ENCODE measurements around the gene RGS9.
A peak's percentile ranks its signal among the peaks of the same experiment; 100 is the strongest.
"Not testable (repeated sequence)": the region's sequence is repeated elsewhere in the genome, so short reads cannot be mapped to it uniquely, and the experiment has no call there.

Gene RGS9

DNA sequence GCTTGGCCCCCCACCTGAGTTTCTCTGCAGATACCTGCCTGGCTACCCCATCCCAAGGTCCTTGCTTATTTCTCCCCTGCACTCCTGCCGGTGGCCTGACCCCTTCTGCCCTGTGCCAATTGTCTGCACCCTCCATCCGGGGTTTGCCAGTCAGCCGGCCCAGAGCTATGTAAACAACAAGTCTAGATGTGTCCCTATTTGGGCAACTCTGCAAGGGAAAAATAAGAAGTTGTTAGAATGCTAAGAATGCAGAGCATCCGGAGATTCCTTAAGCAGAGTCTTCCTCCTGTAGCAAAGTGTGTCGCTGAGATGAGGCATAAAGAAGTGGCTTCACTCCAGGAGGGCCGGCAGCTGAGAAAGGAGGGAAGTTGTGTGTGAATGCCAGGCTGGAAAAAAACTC is 46.6 kb downstream of the RGS9 start:
- peak; percentile 38 for DNase-seq (ENCODE audit: low spot score)

DNA sequence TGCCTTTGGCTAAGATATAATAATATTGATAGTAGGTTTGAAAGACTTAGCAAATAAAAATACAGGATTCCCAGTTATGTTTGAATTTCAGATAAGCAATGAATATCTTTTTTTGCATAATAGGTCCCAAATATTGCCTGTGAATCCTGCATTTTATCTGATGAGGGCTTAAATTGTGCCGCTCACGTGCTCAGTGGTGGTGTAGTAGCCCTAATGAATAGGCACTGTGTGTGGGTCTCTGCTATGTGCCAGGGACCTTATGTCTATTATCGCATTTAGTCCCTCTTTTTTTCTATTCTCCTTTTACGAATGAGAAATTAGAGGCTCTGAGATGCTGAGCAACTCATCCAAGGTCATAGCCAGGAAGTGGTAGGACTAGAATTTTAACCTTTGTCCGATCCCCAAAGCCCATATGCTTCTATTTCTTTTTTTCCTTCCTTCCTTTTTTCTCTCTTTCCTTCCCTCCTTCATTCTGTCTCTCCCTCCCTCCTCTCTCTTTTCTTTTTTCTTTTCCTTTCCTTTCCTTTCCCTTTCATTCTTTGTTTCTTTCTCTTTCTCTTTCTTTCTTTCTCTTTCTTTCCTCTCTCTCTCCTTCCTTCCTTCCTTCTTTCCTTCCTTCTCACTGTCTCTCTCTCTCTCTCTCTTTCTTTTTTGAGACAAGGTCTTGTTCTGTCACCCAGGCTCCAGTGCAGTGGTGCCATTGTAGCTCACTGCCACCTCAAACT is 47.2 kb downstream of the RGS9 start:
- peak; percentile 54 for DNase-seq (ENCODE audit: low spot score)

DNA sequence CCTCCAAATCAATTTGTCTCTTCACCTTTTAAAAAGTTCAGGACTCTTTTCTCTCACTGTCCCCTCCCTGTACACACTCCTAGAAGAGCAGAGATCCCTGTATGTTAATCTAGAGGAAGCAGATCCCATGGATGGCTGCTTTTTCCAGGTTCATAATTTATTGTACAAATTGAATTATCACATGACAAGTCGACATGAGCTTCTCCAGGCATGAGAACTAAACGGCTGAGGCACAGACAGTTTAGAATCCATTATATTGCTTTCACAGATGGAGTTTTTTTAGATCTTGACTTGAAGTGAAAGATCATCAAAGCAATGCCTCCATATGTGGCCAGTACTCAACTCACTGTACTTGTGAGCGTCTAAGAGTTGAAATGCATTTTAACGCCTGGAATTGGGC is 47.9 kb downstream of the RGS9 start:
- DNase-seq (ENCODE audit: low spot score) = no peak

DNA sequence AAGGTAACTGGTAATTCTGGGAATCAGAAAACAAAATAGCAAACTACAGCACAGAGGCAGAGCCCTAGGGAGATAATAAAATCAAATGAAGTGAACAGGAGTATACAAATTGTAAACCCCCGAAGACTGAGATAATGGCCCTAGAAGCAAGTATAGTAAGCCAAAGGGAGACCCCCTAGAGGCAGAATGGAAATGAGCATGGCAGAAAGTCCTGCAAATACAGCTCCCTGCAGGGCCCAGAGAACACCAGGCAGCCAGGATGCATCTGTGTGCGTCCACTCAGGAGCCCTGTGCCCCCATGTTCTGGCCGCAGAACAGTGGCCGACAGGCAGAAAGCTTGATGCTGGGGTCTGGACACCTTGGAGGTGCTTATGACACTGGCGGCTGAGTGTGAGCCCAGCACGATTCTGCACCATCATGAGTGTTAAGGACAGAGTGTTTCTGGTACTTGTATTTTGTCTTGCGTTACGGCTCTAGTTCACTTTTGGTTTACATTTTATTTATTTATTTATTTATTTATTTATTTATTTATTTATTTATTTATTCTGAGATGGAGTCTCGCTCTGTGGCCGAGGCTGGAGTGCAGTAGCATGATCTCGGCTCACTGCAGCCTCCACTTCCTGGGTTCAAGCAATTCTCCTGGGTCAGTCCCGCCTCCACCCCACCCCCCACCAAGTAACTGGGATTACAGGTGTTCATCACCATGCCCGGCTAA is 48.7 kb downstream of the RGS9 start:
- no peak for DNase-seq (ENCODE audit: low spot score)

DNA sequence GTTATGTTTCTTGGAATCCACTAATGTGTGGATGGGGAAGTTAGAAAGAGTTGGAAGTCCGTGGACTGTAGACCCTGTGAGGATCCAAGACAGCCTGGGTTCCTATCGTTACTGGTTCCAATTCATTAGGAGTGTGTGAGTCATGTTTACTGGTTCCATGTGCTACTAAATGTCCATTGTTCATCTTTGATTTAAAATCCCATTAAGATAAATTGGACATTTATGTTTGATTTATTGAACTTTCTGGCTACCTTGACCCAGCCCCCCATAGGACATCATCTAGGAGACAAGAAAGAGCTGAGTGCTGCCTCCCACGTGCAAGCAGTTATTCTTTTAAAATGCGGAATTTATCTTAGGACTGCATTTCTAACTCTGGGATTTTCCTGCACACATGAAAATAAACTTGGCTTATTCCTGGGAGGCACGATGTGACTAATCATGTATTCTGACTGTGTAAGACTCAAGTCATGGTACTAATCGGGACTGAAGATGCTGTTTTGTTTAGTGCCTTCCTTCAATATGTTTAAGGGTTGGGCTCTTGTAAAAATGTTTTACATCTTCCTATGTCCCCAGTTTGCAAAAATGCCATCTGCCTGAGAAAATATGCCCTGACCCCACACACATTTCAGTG is 53.4 kb downstream of the RGS9 start:
- DNase-seq (ENCODE audit: low spot score) = no peak

DNA sequence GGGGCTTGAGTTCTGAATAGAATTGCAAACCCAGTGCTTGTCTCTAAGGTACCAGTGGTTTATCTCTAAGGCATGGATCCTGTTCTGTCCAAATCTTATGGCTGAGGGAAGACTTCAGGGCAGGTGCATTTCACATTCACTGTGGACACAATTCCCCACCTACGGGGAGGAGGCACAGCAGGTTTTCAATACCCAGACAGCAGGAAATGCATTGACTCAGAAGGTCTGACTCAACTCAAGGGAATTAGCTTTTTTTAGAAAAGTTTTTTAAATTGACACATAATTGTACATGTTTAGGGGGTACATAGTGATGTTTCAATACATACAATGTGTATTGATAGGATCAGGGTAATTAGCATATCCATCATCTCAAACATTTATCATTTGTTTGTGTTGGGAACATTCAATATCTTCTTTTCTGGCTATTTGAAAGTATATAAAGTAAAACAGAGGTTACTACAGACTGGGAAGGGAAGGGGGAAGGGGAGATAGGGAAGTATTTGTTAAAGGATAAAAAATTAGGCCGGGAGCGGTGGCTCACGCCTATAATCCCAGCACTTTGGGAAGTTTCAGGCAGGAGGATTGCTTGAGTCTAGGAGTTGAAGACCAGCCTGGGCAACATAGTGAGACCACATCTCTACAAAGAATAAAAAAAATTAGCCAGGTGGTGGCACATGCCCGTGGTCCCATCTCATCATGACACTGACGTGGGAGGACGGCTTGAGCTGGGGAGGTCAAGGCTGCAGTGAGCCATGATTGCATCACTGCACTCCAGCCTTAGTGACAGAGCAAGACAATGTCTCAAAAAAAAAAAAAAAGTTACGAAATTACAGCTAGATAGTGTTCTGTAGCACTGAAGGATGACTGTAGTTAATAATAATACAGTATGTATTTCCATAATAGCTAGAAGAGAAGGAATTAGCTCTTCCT is 54.9 kb downstream of the RGS9 start:
- no peak for DNase-seq (ENCODE audit: low spot score)

DNA sequence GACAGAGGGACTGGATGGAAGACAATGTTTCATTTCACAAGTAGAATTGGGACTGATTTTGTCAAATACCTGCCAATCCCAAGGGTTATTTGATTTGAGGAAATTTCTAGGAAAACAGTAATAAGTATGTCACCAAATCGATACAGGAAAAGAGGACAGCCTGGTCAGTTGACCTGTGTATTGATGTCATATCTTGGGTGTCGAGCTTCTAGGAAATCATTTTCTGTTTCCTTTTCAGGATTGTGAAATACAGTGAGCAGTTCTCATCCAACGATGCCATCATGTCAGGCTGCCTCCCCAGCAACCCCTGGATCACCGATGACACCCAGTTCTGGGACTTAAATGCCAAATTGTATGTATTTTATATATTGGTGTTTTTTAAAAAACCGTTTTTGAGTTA is 56.1 kb downstream of the RGS9 start:
- DNase-seq (ENCODE audit: low spot score) = no peak

DNA sequence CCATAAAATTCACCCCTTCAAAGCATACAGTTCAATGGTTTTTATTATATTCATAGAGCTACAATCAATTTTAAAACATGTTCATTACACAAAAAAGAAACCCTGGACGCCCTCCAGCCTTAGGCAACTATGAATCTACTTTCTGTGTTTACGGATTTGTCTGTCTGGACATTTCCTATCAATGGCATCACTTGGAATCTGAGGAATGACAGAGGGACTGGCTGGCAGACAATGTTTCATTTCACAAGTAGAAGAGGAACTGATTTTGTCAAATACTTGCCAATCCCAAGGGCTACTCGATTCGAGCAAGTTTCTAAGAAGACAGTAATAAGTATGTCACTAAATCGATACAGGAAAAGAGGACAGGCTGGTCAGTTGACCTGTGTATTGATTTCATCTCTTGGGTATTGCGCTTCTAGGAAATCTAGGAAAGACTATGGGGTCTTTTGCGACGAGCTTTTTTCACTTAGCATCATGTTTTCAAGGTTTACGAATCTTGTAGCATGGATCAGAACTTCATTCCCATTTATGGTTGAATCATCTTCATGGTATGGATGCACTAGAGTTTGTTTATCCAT is 56.6 kb downstream of the RGS9 start:
- peak; percentile 33 for DNase-seq (ENCODE audit: low spot score)

DNA sequence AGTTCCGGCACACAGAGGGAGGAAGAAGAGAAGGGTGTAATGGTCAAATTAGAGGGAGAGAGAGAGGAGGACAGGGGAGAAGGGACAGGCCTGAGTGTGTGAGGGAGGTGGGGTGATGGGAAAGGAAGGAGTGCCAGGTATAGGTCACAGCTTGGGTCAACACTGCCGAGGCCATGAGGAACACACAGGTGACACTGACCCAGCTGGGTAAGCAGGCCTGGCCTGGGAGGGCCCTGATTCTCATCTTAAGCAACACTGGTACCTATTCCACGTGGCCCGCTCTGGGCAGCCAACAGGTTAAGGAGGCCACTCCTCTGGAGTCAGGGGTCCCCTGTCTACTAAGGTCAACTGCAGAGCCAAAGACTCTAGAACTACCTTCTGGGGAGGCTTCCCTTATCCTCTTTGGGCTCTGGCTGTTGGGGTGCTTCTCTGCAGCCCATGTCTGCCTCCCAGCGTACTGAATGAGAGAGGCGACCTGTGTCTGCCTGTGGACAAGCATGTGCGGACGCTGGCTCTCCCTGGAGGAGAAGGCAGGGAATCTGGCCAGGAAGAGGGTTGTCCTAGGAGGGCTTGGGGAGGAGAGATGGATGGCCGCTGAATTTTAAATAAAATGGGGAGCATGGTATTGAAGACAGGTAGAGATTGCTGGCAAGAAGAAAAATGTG is 57.6 kb downstream of the RGS9 start:
- DNase-seq (ENCODE audit: low spot score) = no peak

DNA sequence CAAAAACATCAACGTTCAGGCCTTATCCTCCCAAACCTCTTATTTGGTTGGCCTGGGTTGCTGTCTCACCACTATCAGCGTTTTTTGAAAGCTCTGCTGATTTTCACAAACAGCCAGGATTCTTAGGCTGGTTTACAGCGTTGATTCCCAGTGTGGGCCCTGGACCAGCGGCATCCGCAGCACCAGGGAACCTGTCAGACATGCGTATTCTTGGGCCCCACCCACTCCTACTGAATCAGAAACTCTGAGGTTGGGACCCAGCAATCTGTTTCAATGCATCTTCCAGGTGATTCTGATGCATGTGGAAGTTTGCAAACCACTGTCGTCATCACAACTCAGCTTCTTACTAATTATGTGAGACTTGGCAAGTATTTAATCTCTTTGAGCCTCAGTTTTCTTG is 58.5 kb downstream of the RGS9 start:
- DNase-seq (ENCODE audit: low spot score) = no peak

DNA sequence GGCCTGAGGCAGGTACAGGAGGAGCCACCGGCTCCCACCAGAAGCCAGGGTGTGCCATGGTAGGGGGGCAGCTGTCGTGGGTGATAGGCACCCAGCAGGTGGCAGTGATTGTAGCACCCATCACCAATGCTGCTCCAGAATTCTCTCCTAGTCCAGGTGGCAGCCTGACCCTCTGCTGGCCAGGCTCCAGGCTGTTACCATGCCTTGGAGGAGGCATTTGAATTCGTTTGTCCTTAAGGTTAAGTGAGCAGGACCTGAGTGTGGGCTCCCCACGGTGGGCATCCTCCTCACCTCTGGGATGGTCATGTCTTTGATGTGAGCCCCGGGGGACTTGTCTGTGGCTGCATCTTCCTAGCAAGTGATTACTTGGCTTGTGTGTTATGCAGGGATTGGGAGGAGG is 59.4 kb downstream of the RGS9 start:
- no peak for DNase-seq (ENCODE audit: low spot score)

DNA sequence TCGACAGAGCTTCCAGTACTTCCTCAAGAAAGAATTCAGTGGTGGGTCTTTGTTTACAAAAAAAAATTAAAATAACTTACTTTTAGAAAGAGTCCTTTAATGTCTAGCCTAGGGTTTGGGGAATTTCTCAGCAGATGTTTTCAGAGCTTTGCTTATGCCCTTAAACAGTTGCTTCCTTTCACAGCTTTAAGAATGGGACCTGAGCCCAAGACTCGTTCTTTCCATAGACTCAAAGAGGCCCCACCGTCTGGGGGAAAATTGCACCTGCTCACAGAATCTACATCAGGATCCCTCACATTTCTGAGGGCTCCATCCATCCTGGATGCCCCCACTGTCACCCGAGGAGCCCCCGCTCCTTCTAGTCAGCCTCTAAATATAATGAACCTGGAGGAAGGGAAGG is 60.0 kb downstream of the RGS9 start:
- DNase-seq (ENCODE audit: low spot score) = no peak

DNA sequence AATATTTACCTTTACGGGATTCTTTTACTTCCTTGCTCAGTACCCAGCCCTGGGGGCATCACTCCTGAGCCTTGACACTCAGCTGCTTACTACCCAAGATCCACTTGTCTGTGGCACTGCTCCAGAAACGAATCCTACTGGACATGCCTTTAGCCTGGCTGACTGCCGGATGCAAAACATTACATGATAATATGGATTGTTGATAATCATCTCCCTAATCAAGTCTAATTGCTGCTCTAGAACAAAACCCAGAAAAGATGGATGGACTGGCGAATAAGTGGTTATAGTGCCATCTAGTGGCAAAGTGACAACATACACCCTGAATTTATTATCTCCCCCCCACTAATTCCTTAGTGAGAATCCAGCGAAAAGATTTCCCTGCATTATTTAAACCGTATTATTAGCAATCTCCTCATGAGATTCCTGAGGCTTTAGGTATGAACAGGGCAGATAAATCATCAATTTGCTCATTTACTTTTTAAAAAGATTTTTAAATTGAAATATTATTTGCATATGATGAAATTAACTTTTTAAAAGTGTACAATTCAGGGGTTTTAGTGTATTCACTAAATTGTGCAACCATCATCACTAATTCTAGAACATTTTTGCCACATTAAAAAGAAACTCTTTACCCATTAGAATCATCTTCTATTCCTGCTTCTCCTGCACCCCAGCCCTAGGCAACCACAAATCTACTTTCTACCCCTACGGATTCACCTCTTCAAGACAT is 61.6 kb downstream of the RGS9 start:
- peak; percentile 88 for DNase-seq (ENCODE audit: low spot score)

DNA sequence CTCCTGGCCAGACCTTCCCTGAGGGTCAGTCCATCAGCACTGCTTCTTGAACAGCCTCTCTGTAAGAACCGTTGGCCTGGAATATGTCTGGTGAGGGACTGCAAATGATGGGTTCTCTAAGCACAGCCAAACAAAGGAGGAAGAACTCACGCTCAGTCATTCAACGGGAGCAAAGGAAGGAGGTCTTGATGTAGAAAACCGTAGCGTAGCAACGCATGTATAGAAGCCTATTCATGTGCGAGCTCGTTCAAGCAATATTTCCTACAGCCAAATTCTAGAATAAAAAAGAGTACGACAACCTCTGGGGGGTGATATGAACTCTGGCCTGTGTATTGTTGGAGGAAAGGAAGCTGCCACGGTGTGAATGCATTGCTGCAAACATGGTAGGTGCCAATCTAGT is 64.2 kb downstream of the RGS9 start:
- DNase-seq (ENCODE audit: low spot score) = no peak

DNA sequence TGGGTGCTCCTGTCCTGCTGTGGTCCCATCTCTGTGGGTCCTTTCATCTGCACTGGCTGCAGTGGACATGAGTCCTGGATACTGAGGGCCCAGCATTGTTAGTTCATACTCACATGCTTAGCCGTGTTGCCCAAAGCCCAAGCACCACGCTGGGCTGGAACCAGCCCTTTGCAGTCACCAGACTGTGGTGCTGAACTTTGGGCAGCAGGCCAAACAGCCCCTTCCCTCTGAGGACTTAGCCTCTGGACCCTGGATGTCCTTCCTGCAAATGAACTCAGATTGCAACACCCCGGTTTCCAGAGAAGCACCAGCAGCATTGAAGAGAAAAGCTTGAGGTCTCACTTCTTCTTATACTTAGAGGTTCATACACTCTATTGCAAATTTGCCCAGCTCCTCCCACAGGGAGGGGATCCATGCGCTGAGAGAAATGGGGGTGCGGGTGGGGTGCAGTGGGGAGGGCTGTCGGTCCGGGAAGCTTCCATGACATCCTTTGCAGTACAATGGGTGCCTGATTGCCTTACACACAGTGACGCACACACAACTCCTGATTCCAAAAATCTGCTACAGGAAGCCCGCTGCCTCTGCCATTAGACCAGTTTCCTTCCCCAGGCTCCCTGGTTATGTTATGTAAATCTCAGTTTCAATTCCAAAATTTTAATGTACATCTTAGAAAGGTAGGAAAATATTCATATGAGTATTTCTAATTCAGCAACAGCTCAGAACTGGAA is 65.8 kb downstream of the RGS9 start:
- no peak for DNase-seq (ENCODE audit: low spot score)

DNA sequence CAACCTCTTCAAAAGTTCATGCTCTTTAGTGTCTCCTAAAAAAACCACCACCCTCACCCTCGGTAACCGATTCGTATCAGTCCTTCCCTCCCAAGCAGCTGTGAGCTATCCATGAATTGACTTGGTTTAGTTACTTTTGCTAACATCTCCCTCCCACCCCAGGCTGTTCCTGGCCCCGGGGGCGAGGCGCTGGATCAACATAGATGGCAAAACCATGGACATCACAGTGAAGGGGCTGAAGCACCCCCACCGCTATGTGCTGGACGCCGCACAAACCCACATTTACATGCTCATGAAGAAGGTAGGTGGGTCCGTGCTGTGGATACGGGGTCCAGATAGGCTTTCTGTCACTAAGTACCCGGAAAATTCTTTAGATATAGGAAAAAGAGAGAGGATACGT is 66.8 kb downstream of the RGS9 start:
- DNase-seq (ENCODE audit: low spot score) = no peak

DNA sequence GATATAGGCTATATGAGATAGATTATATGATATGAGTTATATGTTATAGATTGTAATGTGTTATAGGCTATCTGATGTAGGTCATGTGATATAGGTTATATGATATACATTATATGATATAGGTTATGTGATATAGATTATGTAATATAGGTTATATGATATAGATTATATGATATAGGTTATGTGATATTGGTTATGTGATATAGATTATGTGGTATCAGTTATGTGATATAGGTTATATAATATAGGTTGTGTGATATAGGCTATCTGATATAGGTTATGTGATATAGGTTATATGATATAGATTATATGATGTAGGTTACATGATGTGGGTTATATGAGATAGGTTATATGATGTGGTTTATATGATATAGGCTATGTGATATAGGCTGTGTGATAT is 68.5 kb downstream of the RGS9 start:
- no peak for DNase-seq (ENCODE audit: low spot score)

DNA sequence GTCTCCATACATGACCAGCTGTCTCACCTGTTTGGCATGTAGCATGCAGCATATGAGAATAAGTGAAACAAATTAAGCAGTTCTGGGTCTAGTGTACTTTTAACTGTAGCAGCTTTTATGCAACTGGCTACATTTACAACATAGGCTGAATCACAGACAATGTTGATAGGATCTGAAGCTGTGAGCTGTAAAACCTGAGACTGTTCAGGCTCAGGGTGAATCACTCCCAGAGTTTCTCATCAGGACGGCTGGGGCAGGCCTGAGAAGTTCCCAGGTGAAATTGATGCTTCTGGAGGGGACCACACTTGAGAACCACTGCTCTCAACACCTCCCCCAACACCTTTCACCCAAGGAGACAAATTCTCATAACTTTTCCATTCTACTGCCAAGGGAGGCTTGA is 70.3 kb downstream of the RGS9 start:
- not testable (repeated sequence) for DNase-seq (ENCODE audit: low spot score)

DNA sequence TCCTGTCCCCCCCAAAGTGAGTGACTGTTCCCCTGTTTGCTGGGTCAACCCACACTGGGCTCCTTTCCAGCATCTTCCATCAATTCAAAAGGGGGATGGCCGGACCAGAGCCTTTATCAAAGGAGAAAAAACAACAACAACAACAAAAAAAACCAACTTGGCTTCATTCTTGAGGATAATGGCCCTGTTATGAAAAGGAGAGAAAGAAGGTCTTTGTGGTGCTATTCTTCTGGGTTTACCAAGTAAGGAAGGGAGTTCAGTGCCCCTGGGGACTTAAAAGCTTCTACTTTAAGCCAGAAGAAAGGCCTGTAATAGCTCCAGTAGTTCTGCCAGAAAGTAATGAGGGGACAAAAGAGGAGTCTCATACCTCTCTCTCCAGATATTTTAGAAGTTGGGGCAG is 71.5 kb downstream of the RGS9 start:
- peak; percentile 91 for DNase-seq (ENCODE audit: low spot score)

DNA sequence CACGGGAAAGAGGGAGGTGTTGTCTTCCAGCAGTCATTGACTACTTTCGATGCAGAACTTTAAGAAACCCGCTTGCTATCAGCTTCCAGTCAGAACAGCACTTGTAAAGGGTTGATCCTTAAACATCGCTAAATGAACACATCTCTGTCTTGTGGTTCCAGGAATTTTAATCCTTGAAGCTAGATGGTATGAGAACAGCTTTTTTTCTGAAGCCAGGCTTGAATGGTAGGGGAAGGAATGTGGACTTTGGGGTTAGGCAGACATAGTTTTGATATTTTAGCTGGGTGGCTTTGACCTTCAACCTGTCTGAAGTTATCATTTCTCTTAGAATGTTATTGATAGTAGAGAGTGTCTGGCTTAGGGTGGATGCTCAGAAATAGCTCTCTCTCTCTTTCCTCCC is 81.1 kb downstream of the RGS9 start:
- DNase-seq (ENCODE audit: low spot score) = no peak
